Stimulated activated CD8-positive, alpha-beta memory T cell treated with anti-CD3 and anti-CD28 coated beads, Interleukin-2, amount 100 ng/mL, for 48 hours (primary cell): ENCODE data around the gene TMEM132D.

Experiments used
- DNase-seq, 2 donors: peaks; one replicate each; pipeline ENCODE4 v3.0.0-alpha.2; 2020; ENCODE audit warnings: low read depth in 2 of 2

Gene TMEM132D

DNA sequence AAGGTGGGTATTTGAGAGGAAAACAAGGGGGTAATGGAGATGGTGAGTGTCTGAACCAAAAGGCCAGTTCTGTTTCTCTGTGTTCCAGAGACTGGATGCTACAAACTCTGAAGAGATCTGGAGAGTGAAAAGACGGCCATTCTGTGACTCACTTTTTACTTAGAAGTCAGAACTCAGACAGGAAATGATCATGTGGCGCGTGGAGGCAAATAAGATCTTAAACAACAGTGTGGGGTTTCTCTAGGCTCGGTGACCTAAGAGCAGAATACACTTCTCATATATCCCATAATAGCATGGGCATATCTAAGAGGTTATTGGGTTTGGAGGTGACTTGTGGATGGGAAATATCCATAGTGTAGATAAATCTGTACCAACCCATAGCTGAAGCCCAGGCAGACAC is 463.5 kb downstream of the TMEM132D start:
- no peak for DNase-seq

DNA sequence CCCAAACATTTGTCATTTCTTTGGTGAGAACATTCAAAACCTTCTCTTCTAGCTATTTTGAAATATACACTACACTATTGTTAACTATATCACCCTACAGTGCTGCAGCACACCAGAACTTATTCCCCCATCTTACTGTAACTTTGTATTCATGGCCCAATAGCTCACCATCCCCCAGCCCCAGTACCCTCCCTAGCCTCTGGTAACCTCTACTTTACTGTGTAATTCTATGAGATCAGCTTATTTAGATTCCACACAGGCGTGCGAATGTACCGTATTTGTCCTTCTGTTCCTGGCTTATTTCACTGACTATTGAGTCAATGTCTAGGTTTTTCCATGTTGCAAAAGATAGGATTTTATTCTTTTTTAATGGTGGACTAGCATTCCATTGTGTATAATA is 469.0 kb downstream of the TMEM132D start:
- no peak for DNase-seq

DNA sequence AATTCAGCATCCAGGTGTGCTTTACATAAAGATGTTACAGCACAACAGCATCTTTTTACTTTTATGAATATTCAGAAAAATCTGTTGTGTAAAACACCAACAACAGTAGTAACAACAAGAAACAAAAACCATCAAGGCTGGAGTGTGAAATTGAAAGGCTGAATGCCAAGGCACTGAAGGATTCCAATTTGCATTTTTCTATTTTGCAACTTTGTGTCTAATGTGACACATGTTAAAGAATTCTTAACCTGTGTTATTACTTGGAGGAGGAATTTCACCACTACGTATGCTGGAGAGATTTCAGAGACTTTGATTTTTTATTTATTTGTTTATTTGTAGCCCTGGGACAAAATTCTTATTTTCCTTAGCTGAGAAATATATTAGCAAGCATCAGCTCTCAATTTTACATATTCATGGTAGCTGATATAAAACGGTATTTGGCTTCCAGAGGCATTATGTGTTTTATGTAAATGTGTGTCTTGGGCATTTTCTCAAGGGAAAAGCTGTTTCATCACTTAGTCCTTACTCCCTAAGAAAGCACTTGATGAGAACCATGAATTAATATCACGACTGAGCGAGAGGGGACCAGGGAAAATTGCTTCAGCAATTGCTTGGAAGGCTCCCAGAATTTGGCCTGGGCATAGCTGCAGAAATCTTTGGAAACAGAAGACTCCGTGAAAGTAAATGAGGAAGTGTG is 475.4 kb downstream of the TMEM132D start:
- no peak for DNase-seq

- DNase-seq = no peak
Measured at GRCh38 chr12:129423041-129423580, 480.7 kb downstream of the TMEM132D start.

- no peak for DNase-seq
Measured at GRCh38 chr12:129413295-129413694, 490.5 kb downstream of the TMEM132D start.

GRCh38 chr12:129409281-129409680 is 494.5 kb downstream of the TMEM132D start:
- DNase-seq = no peak

DNA sequence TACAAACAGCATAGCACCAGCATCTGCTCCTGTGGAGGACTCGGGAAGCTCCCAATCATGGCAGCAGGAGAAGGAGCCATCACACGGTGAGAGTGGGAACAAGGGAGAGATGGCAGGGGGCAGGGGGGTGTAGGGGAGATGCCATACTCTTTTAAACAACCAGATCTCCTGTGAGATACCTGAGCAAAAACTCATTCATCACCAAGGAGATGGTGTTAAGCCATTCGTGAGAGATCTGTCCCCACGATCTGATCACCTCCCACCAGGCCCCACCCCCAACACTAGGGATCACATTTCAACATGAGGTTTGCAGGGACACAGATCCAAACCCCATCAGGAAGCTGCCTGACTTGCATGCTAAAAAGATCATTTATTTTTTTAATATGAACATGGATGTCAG is 499.3 kb downstream of the TMEM132D start:
- no peak for DNase-seq

DNA sequence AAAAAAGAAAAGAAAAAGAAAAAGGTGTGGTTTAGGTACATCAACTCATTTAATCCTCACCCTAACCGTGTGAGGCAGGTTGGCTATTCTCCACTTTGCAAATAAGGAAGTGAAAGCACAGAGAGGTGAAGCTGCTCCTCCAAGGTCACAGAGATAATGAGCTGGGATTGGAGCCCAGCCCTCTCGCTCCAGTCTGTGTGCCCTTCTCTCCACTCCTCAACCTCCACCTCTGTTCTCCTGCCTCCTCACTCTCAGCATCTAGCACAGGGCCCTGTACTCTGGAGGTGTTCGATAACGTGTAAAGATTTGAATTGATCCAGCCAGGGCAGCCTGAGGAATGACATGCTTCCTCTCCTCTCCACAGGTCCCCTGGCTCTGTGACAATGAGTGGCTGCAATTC is 502.3 kb downstream of the TMEM132D start:
- no peak for DNase-seq

- DNase-seq = no peak
Measured at GRCh38 chr12:129394177-129394825, 509.5 kb downstream of the TMEM132D start.

- DNase-seq = no peak
Measured at GRCh38 chr12:129393357-129393937, 510.4 kb downstream of the TMEM132D start.

DNA sequence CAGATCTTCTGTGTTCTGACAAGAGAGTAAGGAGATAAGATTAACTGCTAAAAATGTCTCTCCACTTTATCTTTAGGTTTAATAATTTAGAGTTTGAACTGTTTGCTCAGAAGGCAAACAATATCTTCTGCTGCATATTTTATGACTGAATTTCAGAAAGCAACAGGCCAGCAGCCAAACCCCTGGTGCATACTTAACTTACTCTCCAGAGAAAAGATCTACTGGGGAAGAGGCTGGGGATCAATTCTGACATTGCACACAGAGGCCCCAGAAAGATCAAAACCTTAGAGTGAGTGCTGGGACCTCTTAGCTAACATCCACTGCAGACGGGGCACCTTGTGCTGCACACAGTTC is 518.2 kb downstream of the TMEM132D start:
- DNase-seq = no peak

DNA sequence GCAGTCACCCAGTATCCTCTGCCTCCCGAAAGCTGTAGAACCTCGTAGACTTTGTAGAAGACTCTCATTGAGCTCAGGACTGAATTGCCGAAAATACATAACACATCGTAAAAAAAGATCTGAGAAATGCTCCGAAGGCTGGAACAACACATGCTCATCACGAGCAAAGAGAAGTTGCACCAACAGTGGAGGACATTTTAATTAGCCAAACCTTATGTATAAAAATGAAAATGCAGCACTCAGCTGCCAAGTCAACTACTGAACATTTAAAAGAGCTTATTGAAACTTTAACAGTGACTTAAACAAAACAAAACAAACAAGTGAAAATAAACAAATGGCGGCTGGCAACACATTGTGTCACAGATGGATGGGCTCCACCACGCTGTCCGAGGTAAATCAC is 519.9 kb downstream of the TMEM132D start:
- DNase-seq = no peak

DNA sequence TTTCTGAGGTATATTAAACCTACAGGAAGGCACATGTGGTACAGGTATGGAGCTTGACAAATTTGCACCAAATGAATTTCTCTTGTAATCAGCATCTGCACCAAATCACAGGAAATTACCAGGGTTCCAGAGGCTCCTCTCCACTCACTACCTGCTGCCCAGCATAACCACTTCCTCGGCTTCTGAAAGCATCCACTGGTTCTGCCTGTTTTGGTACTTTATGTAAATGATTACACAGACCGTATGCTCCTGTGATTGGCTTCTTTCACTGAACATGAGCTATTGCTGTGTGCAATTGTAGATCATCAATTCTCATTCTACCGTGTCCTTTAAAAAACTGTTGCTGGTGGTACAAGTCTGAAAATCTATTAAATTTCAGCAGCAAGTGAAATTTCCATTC is 522.1 kb downstream of the TMEM132D start:
- no peak for DNase-seq

GRCh38 chr12:129379076-129379804 is 524.6 kb downstream of the TMEM132D start:
- no peak for DNase-seq

GRCh38 chr12:129378496-129378895 is 525.3 kb downstream of the TMEM132D start:
- no peak for DNase-seq

DNA sequence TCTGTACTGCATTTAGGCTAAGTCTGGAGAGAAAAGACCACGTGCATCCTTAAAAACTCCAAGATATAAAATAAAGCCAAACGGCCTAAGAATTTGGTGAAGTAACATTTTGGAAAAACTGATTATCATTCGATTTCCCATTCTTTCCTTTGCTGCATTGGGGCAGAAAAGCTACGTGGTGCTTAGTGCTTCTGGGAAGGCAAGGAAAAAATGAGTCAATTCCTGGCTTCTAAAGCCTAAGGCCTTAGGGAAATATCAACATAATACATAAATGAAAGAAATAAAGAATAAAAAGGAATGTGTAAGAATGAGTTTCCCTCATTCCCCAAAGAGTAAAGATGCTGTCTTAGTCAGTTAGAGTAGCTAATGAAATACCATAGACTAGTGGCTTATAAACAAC is 530.1 kb downstream of the TMEM132D start:
- no peak for DNase-seq

DNA sequence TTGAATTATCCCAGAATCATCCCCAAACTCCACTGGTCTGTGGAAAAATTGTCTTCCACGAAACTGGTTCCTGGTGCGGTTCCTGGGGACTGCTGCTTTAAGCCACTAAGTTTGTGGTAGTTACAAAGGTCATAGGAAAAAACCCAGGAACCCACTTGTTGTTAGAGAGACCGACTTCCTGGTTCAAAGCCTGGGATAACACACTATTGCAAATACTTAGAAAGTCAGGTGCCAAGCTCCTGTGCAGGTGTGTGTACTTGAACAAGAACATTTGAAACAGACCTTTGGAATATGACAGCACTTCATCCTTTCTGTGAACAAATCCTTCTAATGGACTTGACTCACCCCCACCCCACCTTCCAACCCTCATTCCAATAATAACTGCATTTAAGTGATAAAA is 530.9 kb downstream of the TMEM132D start:
- DNase-seq = no peak

- DNase-seq = no peak
Measured at GRCh38 chr12:129372348-129372747, 531.5 kb downstream of the TMEM132D start.

DNA sequence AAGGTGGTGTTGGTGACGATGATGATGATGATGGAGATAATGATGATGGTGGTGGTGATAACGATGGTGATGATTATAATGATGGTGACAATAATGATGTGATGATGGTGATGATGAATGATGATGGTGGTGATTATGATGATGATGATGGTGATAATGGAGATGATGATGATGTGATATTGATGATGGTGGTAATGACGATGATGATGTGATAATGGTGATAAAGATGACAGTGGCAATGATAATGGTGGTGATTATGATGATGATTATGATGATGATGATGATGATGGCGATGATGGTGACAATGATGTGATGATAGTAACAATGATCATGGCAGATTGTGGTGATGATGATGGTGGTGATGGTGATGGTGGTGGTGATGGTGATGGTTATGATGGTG is 532.6 kb downstream of the TMEM132D start:
- no peak for DNase-seq

GRCh38 chr12:129366656-129367055 is 537.2 kb downstream of the TMEM132D start:
- DNase-seq = no peak

DNA sequence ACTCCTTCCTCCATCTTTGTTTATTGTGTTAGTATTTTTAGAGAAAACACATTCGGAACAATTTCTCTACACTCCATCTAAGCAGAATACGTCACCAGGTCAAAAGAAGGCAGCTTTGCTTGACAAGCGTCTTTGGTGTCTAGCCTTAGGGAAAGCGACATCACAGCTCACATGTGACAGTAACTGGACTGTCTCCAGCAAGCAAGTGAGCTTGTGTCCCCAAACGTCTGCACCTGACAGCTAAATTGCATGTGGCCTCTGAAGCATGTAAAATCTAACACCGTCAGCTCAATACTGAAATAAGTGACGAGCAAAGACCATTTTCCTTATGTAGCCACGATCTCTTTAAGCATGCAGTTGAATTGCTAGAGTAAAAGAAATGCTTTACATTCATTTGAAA is 540.8 kb downstream of the TMEM132D start:
- DNase-seq = no peak

DNA sequence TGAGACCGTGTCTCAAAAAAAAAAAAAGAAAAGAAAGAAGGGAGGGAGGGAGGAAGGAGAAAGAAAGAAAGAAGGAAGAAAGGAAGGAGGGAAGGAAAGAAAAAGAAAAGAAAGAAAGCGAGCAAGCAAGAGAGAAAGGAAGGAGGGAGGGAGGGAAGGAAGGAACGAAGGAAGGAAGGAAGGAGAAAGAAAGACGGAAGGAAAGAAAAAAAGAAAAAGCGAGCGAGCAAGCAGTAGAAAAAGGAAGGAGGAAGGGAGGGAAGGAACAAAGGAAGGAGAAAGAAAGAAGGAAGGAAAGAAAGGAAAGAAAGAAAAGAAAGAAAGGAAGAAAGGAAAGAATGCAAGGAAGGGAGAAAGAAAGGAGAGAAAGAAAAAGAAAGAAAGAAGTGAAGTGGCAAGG is 546.6 kb downstream of the TMEM132D start:
- DNase-seq = no peak

- DNase-seq = no peak
Measured at GRCh38 chr12:129351481-129351880, 552.3 kb downstream of the TMEM132D start.
